Endothelial cell (in vitro differentiated cells): ENCODE measurements around the gene INSR. TPM values are rescaled to one million over a fixed set of nuclear protein-coding genes. Genes with fewer than 3 reads are reported as not detected.

Experiments used
- DNase-seq: peaks from one replicate; pipeline ENCODE4 v3.0.0; 2021; ENCODE audit warnings: low spot score
- H3K27ac Mint-ChIP-seq: one replicate; pipeline ENCODE4 v1.8.0; 2021; ENCODE audit warnings: mixed read lengths, inconsistent platforms; ENCODE audit not compliant: unreplicated experiment
- H3K27me3 Mint-ChIP-seq: one replicate; pipeline ENCODE4 v1.8.0; 2021; ENCODE audit warnings: mild to moderate bottlenecking, moderate library complexity, mixed read lengths, inconsistent platforms; ENCODE audit not compliant: unreplicated experiment
- H3K36me3 Mint-ChIP-seq: one replicate; pipeline ENCODE4 v1.8.0; 2021; ENCODE audit warnings: mild to moderate bottlenecking, low read depth, mixed read lengths, inconsistent platforms; ENCODE audit not compliant: unreplicated experiment
- H3K4me1 Mint-ChIP-seq: one replicate; pipeline ENCODE4 v1.8.0; 2021; ENCODE audit warnings: mild to moderate bottlenecking, mixed read lengths, inconsistent platforms; ENCODE audit not compliant: unreplicated experiment
- H3K4me3 Mint-ChIP-seq: one replicate; pipeline ENCODE4 v1.8.0; 2021; ENCODE audit warnings: mild to moderate bottlenecking, mixed read lengths, inconsistent platforms; ENCODE audit not compliant: unreplicated experiment
- H3K9me3 Mint-ChIP-seq: one replicate; pipeline ENCODE4 v1.8.0; 2021; ENCODE audit warnings: mixed read lengths, inconsistent platforms; ENCODE audit not compliant: unreplicated experiment
- total RNA-seq: library from RNA; stranded (reverse); fragmentation: NEBNext Ultra II Directional; extraction: Animal tissue kit (Norgen Biotek cat#: 25700); gene quantifications from one replicate; pipeline ENCODE4 v1.2.1, GENCODE V29; 2021; ENCODE audit not compliant: unreplicated experiment
- TF ChIP-seq, protein P1 (sequence below): fragments of 200-600 bp; sonication (generic); IDR thresholded peaks from one replicate; pipeline ENCODE4 v1.5.0; 2021; ENCODE audit warnings: antibody characterized with exemption; ENCODE audit not compliant: unreplicated experiment

INSR gene
- total RNA-seq, 1 donor from 2014 or later, result 28.9 TPM

DNA sequence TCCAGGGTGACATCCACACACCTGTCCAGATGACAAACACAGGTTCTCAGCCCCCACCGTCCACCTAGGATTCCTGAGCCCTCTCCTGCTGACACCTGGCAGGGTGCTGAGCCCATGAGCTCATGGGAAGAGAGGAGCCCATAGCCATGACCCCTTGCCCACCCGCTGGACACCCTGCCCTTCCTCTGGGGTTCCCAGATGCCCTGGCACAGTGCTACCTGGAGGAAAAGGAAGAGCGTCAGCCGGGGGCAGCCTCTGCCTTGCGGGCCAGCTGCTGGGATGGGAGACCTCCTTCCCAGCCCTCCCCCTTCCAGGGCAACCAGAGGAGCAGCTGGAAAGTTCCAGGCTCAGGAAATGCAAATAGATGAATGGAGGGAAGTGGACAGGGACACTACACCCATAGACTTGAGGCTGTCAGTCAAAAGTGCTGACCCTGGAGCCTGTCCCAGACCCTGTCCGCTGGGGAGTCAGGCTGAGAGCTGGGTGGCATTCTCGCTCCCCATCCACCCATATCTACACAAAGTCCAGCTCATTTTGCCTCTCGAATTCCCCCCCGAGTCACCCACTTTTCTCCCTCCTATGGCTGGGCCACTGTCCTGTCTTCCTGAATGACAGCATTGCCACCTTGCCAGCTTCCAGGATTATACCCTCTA, 42.2 kb upstream of the INSR start:
- TF ChIP-seq, protein P1, sequence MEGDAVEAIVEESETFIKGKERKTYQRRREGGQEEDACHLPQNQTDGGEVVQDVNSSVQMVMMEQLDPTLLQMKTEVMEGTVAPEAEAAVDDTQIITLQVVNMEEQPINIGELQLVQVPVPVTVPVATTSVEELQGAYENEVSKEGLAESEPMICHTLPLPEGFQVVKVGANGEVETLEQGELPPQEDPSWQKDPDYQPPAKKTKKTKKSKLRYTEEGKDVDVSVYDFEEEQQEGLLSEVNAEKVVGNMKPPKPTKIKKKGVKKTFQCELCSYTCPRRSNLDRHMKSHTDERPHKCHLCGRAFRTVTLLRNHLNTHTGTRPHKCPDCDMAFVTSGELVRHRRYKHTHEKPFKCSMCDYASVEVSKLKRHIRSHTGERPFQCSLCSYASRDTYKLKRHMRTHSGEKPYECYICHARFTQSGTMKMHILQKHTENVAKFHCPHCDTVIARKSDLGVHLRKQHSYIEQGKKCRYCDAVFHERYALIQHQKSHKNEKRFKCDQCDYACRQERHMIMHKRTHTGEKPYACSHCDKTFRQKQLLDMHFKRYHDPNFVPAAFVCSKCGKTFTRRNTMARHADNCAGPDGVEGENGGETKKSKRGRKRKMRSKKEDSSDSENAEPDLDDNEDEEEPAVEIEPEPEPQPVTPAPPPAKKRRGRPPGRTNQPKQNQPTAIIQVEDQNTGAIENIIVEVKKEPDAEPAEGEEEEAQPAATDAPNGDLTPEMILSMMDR, result no peak
- H3K4me1 Mint-ChIP-seq, result peaks cover 3% of the 10 kb centered on the region
- no peak for DNase-seq
- H3K27ac Mint-ChIP-seq, result no peak overlapping the region
- H3K4me3 Mint-ChIP-seq, result no peak overlapping the region
- H3K27me3 Mint-ChIP-seq, result no peaks in the 10 kb centered on the region
- H3K36me3 Mint-ChIP-seq, result no peaks in the 10 kb centered on the region
- no peaks in the 10 kb centered on the region for H3K9me3 Mint-ChIP-seq

DNA sequence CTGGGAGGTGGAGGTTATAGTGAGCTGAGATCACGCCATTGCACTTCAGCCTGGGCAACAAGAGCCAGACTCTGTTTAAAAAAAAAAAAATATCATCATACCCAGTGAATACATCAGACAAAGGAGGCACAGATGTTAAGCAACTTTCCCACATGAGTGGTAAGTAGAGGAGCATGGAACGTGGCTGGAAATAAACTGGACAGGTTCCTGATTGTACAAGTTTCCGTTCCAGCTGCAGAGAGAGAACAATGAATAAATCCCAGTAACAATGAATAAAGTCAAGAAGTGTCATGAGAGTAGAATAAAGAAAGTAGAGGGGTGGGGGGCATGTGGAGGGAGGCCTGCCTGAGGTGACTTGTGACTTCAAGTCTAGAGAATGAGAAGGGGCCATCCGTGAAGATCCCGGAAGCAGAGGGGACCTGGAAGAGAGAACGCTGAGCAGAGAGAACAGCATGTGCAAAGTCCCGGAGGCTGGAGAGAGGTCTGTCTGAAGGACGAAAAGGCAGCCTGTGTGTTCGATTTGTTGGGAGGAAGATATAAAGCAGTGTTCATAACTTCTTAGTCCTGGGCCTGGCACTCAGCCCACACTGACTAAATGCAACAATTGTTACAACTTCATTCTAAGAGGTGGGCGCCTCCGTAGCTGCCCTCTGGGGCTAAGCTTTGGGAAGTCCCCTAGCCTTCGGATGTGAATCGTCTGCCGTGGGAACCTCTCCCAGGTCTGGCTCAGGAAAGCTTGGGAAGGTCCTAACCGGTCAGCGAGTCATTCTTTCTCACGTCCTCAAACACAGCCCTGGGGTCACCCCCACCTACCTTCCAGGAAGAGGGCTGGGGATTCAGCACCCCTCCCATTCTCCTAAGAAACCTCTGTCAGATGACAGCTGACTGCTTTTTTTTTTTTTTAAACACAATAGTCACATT, 39.2 kb upstream of the INSR start:
- Mint-ChIP-seq H3K9me3 (no peaks in the 10 kb centered on the region), H3K27me3 (no peaks in the 10 kb centered on the region), H3K4me1 (no peaks in the 10 kb centered on the region), H3K4me3 (no peak overlapping the region), H3K36me3 (no peaks in the 10 kb centered on the region), H3K27ac (no peak overlapping the region)
- DNase-seq, result no peak
- TF ChIP-seq, protein P1, result no peak

DNA sequence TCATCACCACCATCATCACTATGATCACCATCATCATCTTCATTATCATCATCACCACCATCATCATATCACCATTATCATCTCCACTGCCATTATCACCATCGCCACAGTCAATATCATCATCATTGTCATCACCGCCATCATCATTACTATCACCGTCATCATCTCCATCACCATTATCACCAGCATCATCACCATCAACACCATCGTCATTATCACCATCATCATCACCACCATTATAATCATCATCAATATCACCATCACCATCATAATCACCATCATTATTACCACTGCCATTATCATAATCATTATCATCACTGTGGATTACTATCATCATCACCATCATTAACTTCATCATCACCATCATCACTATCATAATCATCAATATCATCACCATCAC, 37.2 kb upstream of the INSR start:
- Mint-ChIP-seq H3K27ac (no peak overlapping the region), H3K9me3 (no peaks in the 10 kb centered on the region), H3K4me1 (no peaks in the 10 kb centered on the region), H3K36me3 (no peaks in the 10 kb centered on the region), H3K4me3 (no peak overlapping the region), H3K27me3 (no peaks in the 10 kb centered on the region)
- DNase-seq, result no peak
- TF ChIP-seq, protein P1, result no peak

DNA sequence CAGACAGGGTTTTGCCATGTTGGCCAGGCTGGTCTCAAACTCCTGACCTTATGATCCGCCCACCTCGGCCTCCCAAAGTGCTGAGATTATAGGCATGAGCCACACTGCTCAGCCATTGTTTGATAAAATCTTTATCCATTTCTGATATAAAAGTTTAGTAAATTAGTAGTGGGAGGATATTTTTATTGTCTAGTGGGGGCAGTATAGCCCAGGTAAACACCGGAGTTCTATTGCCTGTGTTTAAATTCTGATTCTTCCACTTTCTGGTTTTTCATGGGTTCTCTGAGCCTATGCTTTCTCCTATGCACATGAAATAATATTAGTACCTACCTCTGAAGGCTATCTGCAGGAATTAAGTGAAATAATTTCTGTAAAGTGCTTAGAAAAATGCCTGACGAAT, 34.4 kb upstream of the INSR start:
- H3K9me3 Mint-ChIP-seq, result no peaks in the 10 kb centered on the region
- H3K36me3 Mint-ChIP-seq, result no peaks in the 10 kb centered on the region
- H3K4me1 Mint-ChIP-seq, result no peaks in the 10 kb centered on the region
- peaks cover 2% of the 10 kb centered on the region for H3K27me3 Mint-ChIP-seq
- H3K27ac Mint-ChIP-seq, result no peak overlapping the region
- TF ChIP-seq, protein P1, result no peak
- DNase-seq, result no peak
- H3K4me3 Mint-ChIP-seq, result no peak overlapping the region

DNA sequence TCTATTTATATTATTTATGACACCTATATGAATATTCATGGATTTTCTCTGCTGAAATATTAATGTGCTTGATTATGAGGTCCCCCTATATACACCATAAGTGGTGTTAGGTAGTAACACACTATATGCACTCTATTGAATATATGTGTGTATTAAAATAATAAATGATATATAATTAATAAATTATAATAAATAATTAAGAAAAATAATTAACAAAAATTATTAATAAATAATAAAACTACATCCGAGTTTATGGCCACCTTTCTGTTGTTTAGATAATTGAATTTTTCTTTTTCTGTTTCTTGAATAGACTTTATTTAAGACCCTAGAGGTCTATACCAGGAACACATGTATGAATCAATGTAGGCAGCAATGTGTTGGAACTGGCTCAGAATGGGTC, 33.6 kb upstream of the INSR start:
- DNase-seq, result no peak
- Mint-ChIP-seq H3K9me3 (no peaks in the 10 kb centered on the region), H3K4me3 (no peak overlapping the region), H3K36me3 (no peaks in the 10 kb centered on the region), H3K4me1 (no peaks in the 10 kb centered on the region), H3K27me3 (peaks cover 2% of the 10 kb centered on the region), H3K27ac (no peak overlapping the region)
- TF ChIP-seq, protein P1, result no peak
